Fibroblast of lung (primary cell): ENCODE measurements around the gene MYD88. TPM values are rescaled to one million over a fixed set of nuclear protein-coding genes. Genes with fewer than 3 reads are reported as not detected.

Experiments
- DNase-seq, 2 donors: peaks; one replicate each; pipeline versions ENCODE4 v3.0.0 to v3.0.0-alpha.2; 2010; ENCODE audit warnings: low read depth in 2 of 2
- H2AFZ ChIP-seq: 2 replicates; pipeline ENCODE4 v1.5.1; 2012; ENCODE audit warnings: low read length, control low read depth, inconsistent platforms
- H3K27ac ChIP-seq: 2 replicates; pipeline ENCODE4 v1.5.1; 2011; ENCODE audit warnings: low read length, control low read depth; ENCODE audit not compliant: insufficient read depth
- H3K27me3 ChIP-seq: 2 replicates; pipeline ENCODE4 v1.5.1; 2011; ENCODE audit warnings: mild to moderate bottlenecking, low read length; ENCODE audit not compliant: control insufficient read depth, insufficient read depth
- H3K36me3 ChIP-seq: 2 replicates; pipeline ENCODE4 v1.5.1; 2011; ENCODE audit warnings: low read length; ENCODE audit not compliant: control insufficient read depth, insufficient read depth
- H3K4me1 ChIP-seq: 2 replicates; pipeline ENCODE4 v1.5.1; 2011; ENCODE audit warnings: low read length; ENCODE audit not compliant: control insufficient read depth, insufficient read depth; ENCODE audit errors: extremely low read depth
- H3K4me2 ChIP-seq: 2 replicates; pipeline ENCODE4 v1.5.1; 2011; ENCODE audit warnings: low read length, control low read depth; ENCODE audit not compliant: insufficient read depth; ENCODE audit errors: extremely low read depth
- H3K4me3 ChIP-seq, 4 experiments: fragments of 200-600 bp in 1 of 4; sonication (generic) in 1 of 4; replicated peaks in 1 of 4; 2 replicates each; pipeline ENCODE4 v1.5.1; 2011 to 2016; ENCODE audit warnings: low read length in 4 of 4, low read depth in 3 of 4, mild to moderate bottlenecking in 3 of 4, control low read depth in 2 of 4, inconsistent platforms in 1 of 4, mixed read lengths in 1 of 4; ENCODE audit not compliant: insufficient read depth in 1 of 4; ENCODE audit errors: control extremely low read depth in 1 of 4
- H3K79me2 ChIP-seq: 2 replicates; pipeline ENCODE4 v1.5.1; 2012; ENCODE audit warnings: mild to moderate bottlenecking, low read length, inconsistent platforms; ENCODE audit not compliant: control insufficient read depth, insufficient read depth
- H3K9ac ChIP-seq: 2 replicates; pipeline ENCODE4 v1.5.1; 2011; ENCODE audit warnings: mild to moderate bottlenecking, low read length, control low read depth; ENCODE audit not compliant: insufficient read depth
- H3K9me3 ChIP-seq: 2 replicates; pipeline ENCODE4 v1.5.1; 2012; ENCODE audit warnings: low read depth, low read length; ENCODE audit not compliant: control insufficient read depth, insufficient read depth
- H4K20me1 ChIP-seq: 2 replicates; pipeline ENCODE4 v1.5.1; 2011; ENCODE audit warnings: low read length; ENCODE audit not compliant: control insufficient read depth, insufficient read depth; ENCODE audit errors: extremely low read depth
- EZH2 ChIP-seq: IDR thresholded peaks from 2 replicates; pipeline ENCODE4 v1.5.1; 2012; ENCODE audit warnings: low read length, control low read depth, mild to moderate bottlenecking; ENCODE audit errors: missing control alignments
- polyA plus RNA-seq, 2 donors: library from polyadenylated mRNA; depleted of rRNA in 1 of 2; stranded (reverse) in 1 of 2; unstranded in 1 of 2; fragments of >200 nt; gene quantifications; 2 replicates each; pipeline ENCODE4 v1.2.1, GENCODE V29; 2011 to 2012; ENCODE audit warnings: missing spikeins in 1 of 2
- total RNA-seq: library from RNA; depleted of rRNA; stranded (reverse); fragments of >200 nt; gene quantifications from 2 replicates; pipeline ENCODE4 v1.2.1, GENCODE V29; 2014
- TF ChIP-seq, protein P1 (sequence below), 2 donors: IDR thresholded peaks in 1 of 2; conservative IDR thresholded peaks in 1 of 2; 1 replicate in 1 of 2; 2 replicates in 1 of 2; pipeline ENCODE4 v1.5.1; 2011 to 2012; ENCODE audit warnings: low read length in 2 of 2, control low read depth in 1 of 2, inconsistent platforms in 1 of 2, low read depth in 1 of 2, mild to moderate bottlenecking in 1 of 2

MYD88 gene
- total and polyA plus RNA-seq, 2 donors (not counting 1 experiment from before 2014, with no cell fraction given), result 12.1 to 22.1 TPM

DNA sequence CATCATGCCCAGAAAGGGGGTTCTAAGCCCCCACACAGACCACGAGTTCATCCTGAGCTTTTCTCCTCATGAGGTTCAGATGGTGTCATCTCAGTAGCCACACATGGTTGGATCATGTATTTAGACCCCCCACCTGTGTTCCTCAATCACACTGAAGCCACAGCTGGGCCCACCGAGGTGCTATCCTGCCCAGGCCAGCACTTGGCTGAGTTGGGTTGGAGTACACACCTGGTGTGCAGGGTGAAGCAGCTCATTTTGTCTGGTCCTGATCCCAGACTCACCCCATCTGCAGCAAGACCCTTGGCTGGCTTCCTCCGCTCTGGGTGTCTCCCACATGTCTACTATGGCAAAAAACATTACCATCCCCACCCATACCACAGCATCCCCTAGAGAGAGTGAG lies 43.5 kb upstream of the MYD88 start:
- Histone ChIP-seq H3K9ac (no peak overlapping the region), H3K4me1 (no peaks in the 10 kb centered on the region), H3K4me3 (no peak overlapping the region), H3K9me3 (no peaks in the 10 kb centered on the region), H4K20me1 (no peaks in the 10 kb centered on the region), H2AFZ (no peak overlapping the region), H3K4me2 (no peak overlapping the region), H3K79me2 (no peaks in the 10 kb centered on the region), H3K27ac (no peak overlapping the region), H3K27me3 (peaks cover 21% of the 10 kb centered on the region), H3K36me3 (no peaks in the 10 kb centered on the region)
- TF ChIP-seq, protein P1, sequence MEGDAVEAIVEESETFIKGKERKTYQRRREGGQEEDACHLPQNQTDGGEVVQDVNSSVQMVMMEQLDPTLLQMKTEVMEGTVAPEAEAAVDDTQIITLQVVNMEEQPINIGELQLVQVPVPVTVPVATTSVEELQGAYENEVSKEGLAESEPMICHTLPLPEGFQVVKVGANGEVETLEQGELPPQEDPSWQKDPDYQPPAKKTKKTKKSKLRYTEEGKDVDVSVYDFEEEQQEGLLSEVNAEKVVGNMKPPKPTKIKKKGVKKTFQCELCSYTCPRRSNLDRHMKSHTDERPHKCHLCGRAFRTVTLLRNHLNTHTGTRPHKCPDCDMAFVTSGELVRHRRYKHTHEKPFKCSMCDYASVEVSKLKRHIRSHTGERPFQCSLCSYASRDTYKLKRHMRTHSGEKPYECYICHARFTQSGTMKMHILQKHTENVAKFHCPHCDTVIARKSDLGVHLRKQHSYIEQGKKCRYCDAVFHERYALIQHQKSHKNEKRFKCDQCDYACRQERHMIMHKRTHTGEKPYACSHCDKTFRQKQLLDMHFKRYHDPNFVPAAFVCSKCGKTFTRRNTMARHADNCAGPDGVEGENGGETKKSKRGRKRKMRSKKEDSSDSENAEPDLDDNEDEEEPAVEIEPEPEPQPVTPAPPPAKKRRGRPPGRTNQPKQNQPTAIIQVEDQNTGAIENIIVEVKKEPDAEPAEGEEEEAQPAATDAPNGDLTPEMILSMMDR (conservative IDR thresholded peaks at IDR 0.05 in 1 of 2, IDR thresholded peaks at IDR 0.05 in 1 of 2; ENCODE audit: low read depth in 1 of 2, low read length in 2 of 2), result no peak
- TF ChIP-seq EZH2, result no peak
- no peak for DNase-seq

DNA sequence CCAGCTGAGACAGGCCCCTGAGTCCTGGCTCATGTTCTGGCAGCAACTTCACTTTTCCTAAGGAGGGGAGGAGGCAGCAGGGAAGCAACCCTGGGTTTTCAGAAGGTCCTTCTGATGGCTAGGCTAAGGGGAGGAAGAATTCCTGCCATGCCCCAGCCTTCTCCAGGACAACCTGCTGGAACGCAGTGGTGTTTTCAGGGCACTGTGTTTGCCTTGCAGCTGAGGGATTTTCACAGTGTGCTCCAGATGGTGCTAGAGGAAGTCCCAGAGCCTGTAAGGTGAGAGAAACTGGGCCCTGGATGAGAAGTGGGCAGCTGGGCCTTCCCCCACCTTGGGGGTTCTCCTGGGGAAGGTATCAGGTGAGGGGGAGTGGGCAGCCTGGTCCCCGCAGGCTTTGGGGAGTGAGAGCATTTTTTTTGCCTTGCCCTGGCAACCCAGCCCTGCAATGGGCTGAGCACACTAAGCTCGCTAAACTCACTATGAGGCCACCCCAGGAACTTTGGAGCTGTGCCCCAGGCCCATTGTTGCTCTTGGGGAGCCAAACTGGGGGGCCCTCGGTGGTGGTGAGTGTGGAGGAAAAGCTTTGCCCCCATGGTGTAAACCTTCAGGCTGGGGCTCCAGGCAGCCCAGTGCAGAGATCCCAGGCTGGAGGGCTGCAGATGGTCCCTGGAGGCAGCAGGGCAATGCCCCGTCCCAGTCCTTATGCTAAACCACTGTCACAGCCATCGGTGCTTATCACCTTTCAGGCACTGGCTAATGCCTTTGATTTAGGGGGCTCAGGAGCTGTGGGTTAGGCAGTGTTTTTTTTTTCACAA lies 42.6 kb upstream of the MYD88 start:
- no peak overlapping the region for H2AFZ ChIP-seq
- no peaks in the 10 kb centered on the region for H3K9me3 ChIP-seq
- TF ChIP-seq, protein P1 (conservative IDR thresholded peaks at IDR 0.05 in 1 of 2, IDR thresholded peaks at IDR 0.05 in 1 of 2; ENCODE audit: low read depth in 1 of 2, low read length in 2 of 2), result no peak
- no peak for TF ChIP-seq EZH2

DNA sequence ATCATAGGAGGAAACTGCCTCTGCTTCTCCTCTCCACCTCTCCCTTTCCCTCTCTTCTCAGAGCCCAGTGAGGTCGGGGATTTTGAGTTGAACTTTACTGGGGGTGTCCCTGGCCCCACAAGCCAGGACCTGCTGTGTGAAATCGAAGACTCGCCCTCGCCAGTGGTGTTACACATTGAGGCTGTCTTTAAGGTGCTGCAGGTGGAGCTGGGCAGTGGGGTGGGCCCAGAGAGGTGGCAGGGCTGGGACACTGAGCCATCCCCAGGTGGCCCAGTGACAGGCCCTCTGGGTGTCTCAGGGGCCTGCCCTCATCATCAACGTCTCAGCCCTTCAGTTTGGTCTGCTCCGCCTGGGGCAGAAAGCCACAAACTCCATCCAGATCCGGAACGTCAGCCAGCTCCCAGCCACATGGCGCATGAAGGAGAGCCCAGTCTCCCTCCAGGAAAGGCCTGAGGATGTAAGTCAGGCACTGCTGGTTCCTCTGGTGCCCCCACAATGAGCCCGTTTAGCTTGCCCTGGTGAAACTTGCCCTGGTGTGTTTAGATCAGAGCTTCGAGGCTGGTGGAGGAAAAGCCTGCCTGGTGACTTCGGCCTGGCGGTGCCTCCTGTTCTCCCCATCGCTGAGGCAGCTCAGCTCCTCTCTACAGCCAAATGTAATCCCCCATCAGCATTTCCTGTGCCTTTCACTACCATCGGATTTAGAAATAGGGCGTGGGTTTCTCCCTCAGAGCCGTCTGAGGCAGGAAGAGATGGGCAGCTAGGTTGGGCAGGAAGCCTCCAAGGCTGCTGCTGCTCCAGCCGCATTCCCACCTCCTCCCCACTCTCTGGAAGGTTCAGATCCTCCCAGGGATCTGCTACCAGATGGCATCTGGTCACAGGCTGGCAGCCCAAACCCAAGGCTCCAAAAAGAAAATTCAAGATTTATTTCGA lies 40.8 kb upstream of the MYD88 start:
- no peaks in the 10 kb centered on the region for H3K79me2 ChIP-seq

More for the DNA sequence above, 42.6 kb upstream of the MYD88 start:
- Histone ChIP-seq H3K4me3 (no peak overlapping the region), H3K27me3 (peaks cover 23% of the 10 kb centered on the region), H3K36me3 (no peaks in the 10 kb centered on the region), H4K20me1 (no peaks in the 10 kb centered on the region), H3K4me2 (no peak overlapping the region), H3K4me1 (no peaks in the 10 kb centered on the region), H3K79me2 (no peaks in the 10 kb centered on the region), H3K27ac (no peak overlapping the region), H3K9ac (no peak overlapping the region)
- DNase-seq, result no peak

More for the DNA sequence above, 40.8 kb upstream of the MYD88 start:
- no peak for DNase-seq
- Histone ChIP-seq H3K4me2 (no peak overlapping the region), H3K4me3 (no peak overlapping the region), H4K20me1 (no peaks in the 10 kb centered on the region), H3K36me3 (no peaks in the 10 kb centered on the region), H3K27me3 (peaks cover 29% of the 10 kb centered on the region), H2AFZ (no peak overlapping the region), H3K4me1 (no peaks in the 10 kb centered on the region), H3K9ac (no peak overlapping the region), H3K27ac (no peak overlapping the region), H3K9me3 (no peaks in the 10 kb centered on the region)
- TF ChIP-seq, protein P1 (conservative IDR thresholded peaks at IDR 0.05 in 1 of 2, IDR thresholded peaks at IDR 0.05 in 1 of 2; ENCODE audit: low read depth in 1 of 2, low read length in 2 of 2), result no peak
- no peak for TF ChIP-seq EZH2
